ENCODE data around the gene LCN15.

The LCN15 gene

DNA sequence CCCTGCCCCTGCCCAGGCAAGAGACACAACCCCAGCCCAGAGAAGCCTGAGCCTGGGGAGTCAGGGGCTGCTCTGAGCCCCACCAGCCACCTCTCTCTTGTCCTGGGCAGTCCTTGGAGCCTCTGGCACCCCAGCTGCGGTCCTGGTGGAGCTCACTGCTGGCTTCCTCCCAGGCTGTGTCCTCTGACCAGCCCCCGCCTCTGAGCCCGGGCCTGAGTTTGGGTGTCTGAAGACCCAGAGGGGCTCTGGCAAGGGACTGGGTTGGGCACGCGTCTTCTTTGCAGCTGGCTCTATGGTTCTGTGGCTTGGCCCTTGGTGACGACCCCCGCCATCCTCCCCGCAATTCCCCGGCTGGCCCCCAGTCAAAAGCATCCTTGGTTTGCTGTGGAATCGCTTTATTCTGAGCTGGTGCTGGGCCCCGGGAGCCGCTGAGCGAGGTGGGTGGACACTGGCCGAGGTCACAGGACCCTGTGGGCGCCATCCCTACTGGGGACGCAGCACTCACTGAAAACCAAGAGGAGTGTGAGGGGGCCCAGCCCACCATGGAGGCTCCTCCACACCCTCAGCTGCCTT, 20.6 kb downstream of the LCN15 start:
- H3K4me3 ChIP-seq (ENCODE audit: control insufficient read depth, low read depth, low read length): no peak overlapping the region
- TF ChIP-seq CTCF (conservative IDR thresholded peaks at IDR 0.05; ENCODE audit: control insufficient read depth, insufficient read depth, low read depth, low read length): no peak
- DNase-seq (ENCODE audit: low read depth): no peak

DNA sequence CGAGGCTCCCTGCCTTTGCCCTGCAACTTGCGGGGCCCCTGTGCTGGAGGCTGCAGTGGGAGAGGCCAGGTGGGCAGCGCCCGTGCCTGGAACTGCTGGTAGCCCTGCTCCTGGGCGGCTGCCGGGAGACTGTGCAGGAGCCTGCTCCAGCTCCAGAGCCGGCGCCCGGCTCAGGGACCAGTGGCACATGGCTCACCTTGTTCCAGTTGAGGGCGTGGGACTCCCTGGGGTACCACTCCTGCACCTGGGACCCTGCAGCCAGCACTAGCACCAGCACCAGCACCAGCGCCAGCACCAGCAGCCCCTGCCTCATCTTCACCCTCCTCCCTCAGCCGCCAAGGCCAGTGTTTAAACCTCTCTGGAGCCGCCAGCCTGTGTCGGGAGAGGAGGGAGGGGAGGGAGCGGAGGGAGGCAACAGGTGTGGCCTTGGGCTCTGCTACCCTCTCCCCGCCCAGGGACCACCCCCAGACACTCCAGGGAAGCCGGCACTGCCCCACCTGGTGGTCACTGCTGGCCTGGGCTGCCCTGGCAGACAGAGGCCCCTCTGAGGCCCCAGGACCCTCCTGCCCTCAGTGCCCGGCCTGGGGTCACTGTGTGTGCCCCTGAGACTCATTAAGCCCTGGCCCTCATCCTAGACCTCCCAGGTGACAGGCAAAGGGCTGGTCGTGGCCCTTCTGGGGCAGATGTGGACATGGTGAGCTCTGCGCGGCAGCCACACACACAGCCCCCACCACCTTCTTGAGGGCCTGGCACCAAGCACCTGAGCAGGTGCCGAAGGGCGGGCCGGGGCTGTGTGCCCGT, 21.5 kb downstream of the LCN15 start, which contains the start of gene LCN10:
Gene LCN10 (minus strand): TSS at position 350 of the 801 bp plus-strand sequence. CDS start 37 bp downstream, at position 313.
- H3K4me3 ChIP-seq (ENCODE audit: control insufficient read depth, low read depth, low read length): no peak within 1 kb of the TSS
- DNase-seq (ENCODE audit: low read depth): no peak
- TF ChIP-seq CTCF (conservative IDR thresholded peaks at IDR 0.05; ENCODE audit: control insufficient read depth, insufficient read depth, low read depth, low read length): no peak

- no peak overlapping the region for H3K4me3 ChIP-seq (ENCODE audit: control insufficient read depth, low read depth, low read length)
- no peak for DNase-seq (ENCODE audit: low read depth)
- no peak for TF ChIP-seq CTCF (conservative IDR thresholded peaks at IDR 0.05; ENCODE audit: control insufficient read depth, insufficient read depth, low read depth, low read length)
These were observed 22.3 kb downstream of the LCN15 start for GRCh38 chr9:136741883-136742571.

GRCh38 chr9:136740971-136741882, 23.1 kb downstream of the LCN15 start:
- H3K4me3 ChIP-seq (ENCODE audit: control insufficient read depth, low read depth, low read length): no peak overlapping the region
- no peak for TF ChIP-seq CTCF (conservative IDR thresholded peaks at IDR 0.05; ENCODE audit: control insufficient read depth, insufficient read depth, low read depth, low read length)
- no peak for DNase-seq (ENCODE audit: low read depth)

DNA sequence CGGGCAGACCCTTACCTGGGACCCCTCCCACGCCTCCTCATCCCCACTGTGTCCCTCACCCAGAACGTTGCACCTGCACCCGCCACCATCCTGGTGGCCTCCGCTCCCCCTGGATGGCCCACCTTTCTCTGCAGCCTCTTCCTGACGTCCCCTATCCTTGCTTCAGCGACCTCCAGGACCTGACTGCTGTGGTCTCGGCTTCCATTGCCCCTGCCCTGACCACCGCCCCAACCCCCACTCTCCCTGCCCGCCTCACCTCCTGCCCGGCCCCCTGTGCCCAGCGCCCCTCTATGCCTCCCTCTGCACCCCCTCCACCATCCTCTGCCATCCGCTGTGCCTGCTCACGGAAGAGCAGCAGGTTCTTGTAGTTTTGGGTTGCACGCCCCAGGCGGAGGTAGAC, 23.8 kb downstream of the LCN15 start:
- DNase-seq (ENCODE audit: low read depth): no peak
- TF ChIP-seq CTCF (conservative IDR thresholded peaks at IDR 0.05; ENCODE audit: control insufficient read depth, insufficient read depth, low read depth, low read length): no peak
- H3K4me3 ChIP-seq (ENCODE audit: control insufficient read depth, low read depth, low read length): no peak overlapping the region

DNA sequence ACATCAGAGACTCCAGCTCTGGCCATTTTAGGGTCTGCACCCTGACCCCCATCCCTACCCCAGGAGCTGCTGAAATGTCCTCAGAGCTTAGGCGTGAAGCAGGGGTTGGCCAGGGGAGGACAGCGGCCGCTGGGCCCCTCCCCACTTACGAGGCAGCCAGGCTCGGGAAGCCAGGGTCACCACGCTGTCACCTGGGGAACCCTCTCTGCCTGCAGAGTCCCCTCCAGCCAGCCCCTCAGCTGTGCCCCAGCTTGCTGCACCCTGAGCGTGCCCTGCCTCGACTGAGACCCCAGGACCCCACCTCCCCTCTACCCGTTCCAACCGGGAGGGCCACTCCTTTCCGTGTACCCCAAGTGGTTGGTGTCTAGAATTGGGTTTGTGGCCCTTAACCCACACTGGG, 24.2 kb downstream of the LCN15 start:
- DNase-seq (ENCODE audit: low read depth): no peak
- no peak for TF ChIP-seq CTCF (conservative IDR thresholded peaks at IDR 0.05; ENCODE audit: control insufficient read depth, insufficient read depth, low read depth, low read length)
- no peak overlapping the region for H3K4me3 ChIP-seq (ENCODE audit: control insufficient read depth, low read depth, low read length)

Measured in fibroblast of mammary gland (primary cell).